ENCODE measurements around the gene WEE2. TPM values are rescaled to one million over a fixed set of nuclear protein-coding genes. Genes with fewer than 3 reads are reported as not detected.

Gene WEE2
- under 1 TPM; 0.07 to 0.36 (median 0.30) TPM for polyA plus RNA-seq (ENCODE audit: insufficient read length in 3 of 3)
- long read RNA-seq, donor 1 = 0 reads
- long read RNA-seq, donor 2 = 0 reads
- long read RNA-seq, donor 3 = 0 reads
- long read RNA-seq, donor 4 = 0 reads
- long read RNA-seq, donor 5 = 0 reads
- long read RNA-seq, donor 6 = 0 reads
- long read RNA-seq, donor 7 = 0 reads
- long read RNA-seq, donor 8 = 0 reads
- long read RNA-seq, donor 9 = 0 reads
- long read RNA-seq, donor 10 = 0 reads
- long read RNA-seq, donor 11 = 0 reads
- long read RNA-seq, donor 12 = 0 reads
- long read RNA-seq, donor 13 = 0 reads
- long read RNA-seq, donor 14 = 0 reads
- long read RNA-seq, donor 15 = 0 reads
- long read RNA-seq, donor 16 = 0 reads

DNA sequence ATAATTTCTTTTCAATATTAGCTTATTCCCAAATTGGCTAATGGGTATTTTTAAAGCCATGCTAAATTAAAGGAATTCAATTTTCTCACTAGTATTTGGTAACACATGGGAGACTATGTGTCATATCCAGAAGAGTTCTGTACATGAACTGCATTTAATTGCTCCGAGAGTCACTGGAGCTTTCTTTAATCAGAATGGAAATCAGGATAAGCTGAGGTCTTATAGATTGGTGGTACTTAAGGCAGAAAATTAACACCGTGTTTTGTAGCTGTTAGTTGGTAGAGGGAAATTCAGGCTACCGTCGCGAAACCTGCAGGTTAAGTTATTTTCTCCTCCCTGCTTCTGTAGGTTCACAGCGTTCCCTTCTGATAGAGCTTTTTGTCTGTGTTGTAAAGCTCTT, at the start of gene WEE2:
Gene WEE2, plus strand, starts transcription at position 3 of the 400 bp plus-strand sequence. CDS start 406 bp downstream, outside the sequence.
- DNase-seq = no peak

DNA sequence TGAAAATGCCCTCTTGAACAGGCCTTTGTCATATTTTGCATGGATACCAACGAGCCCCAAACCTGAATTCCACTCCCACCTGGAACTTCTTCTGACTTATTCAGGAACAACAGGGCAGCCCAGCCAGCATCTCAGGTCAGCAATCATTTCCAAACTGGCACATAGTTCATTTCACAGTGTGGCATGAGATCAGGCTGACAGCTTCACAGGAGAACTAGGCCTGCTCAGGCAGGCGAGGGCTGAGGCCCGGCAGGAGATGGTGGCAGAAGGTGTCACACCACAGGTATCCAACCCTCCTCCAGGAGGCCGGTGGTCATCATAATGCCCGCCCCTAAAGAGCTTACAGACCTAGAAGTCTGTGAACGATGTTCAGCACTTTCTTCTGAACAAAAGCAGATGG, 48.7 kb upstream of the WEE2 start:
- no peak for DNase-seq

- DNase-seq = no peak
These were observed 47.9 kb upstream of the WEE2 start for GRCh38 chr7:141660259-141660658.

DNA sequence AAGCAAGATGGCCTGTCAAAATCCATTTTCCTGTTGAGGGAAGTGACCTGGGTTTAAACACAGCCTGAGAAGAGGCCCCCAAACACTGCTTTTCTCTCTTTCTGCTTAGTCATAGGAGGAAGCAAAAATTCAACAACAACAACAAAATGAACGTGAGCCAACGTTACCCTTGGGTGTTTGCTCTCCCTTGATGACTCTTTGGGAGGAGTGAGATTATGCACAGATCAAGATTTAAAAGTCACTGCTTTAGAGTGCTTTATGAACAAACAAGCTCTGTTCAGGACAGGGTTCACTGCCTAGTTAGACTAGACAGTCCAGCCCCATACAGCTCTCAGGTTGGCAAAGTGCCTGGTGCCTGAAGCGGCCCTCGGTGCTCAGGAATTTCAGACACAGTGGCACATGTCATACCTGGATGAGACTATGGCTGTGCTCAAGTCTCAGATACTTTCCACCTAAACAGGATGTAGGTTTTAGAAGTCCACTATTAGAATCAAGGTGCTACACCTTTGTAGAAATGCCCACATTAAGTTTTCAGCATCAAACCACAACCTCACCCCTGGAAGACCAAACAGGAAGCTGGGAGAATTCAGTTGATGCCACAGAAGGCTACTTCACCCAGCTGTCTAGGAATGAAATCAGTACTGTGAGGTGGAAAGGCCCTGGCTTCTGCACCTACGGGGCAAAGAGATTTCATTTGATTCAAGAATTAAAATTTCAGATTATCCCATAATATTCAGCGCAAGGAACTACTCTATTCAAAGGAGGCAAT, 44.9 kb upstream of the WEE2 start:
- no peak for DNase-seq

DNA sequence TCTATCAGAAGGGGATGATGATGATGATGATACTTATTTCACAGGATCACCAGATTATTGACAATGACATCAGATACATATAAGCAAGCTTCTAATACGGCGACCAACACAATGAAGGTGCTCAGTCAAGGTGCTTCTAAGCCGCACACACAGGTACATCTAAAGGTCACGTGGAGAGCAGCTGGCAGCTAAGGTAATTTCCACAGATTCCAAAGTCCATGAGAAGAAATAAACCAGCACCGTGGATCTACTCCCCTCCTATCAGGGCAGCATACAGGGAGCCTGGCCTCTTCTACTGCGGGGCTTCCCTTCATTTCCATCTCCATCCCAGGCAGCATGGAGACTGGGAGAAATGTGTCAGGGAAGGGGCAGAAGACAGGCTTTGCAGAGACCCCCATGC, 43.7 kb upstream of the WEE2 start:
- no peak for DNase-seq

DNA sequence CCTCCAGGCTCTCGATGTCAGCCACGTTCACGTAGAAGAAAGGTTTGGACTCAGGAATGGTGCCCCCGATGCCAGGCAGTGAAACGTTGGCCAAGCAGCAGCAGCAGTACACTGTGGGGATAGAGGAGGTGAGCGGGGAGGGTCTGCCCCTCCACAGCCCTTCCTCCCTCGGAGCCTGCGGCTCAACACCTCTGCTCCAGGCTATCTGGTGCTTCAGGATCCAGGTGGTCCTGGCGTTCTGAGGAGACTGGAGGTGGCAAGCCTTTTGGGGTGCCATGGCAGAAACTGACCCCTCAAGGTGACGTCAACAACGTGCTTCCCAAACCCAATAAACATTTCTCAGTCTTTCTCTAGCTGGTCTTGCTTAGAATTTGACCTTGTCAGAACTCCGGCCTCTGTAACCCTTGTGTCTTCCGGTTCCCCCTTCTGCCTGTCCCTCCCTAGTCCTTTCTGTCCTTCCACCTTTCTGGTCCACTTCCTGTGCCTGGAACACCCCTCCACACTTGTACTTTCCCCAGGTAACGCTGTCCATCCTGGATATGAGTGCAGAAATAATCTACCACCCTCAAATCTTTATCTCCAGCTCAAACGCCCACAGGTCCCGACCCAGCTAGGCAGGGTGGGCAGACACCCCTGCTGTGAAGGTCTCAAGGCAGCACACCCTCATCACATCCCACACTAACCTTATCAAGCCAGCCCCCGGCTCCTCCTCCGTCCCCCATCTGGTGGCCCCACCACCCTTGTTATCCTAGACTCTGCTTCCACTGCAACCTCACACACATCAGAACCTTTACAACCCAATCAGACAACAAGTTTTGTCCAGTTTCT, 42.7 kb upstream of the WEE2 start:
- no peak for DNase-seq

GRCh38 chr7:141666071-141666470, 42.1 kb upstream of the WEE2 start:
- DNase-seq = no peak

- no peak for DNase-seq
These were observed 39.3 kb upstream of the WEE2 start for GRCh38 chr7:141668853-141669252.

- no peak for DNase-seq
These were observed 36.3 kb upstream of the WEE2 start for GRCh38 chr7:141671705-141672496.

- DNase-seq = no peak
These were observed 34.8 kb upstream of the WEE2 start for GRCh38 chr7:141673346-141673745.

DNA sequence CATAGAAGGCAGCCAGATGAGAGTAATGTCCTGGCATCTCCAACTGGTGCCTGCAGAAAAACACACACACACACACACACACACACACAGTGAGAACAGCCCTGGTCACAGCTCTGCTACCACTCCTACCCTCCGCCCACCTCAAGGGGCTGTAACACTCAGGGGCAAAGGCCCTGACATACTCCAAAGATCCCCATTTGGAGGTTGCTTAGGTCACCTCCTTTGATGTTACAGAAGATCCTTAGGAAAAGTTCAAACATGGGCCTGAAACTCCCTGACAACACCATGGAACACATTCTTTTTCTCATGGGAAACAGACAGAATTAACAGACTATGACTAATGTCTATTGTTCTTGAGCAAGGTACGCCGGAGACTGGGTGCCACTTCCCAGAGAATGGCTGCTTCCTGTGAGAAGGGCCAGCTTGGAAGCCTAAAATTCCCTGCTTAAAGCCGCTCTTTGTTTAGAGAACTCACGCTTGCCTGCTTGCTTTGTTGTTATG, 33.9 kb upstream of the WEE2 start:
- DNase-seq = peak; percentile 50

DNA sequence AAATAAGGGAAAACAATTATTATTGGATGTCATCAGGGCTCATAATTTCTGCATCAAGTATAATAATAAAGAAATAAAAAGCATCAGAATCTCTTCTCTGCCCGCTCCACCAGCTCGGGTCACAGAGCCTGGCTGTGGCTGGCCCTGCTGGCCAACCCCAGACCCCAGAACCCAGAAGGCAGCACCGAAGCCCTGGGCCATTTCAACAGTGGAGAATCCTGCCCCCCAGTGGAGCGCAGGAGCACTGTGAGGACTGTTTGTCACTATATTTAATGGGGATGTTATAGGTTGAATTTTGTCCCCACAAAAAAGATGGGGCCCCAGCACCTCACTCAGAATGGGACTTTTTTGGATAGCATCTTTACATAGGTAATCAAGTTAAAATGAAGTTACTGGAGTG, 33.5 kb upstream of the WEE2 start:
- no peak for DNase-seq

GRCh38 chr7:141675436-141676215, 32.5 kb upstream of the WEE2 start:
- DNase-seq = no peak

- DNase-seq = no peak
These were observed 31.5 kb upstream of the WEE2 start for GRCh38 chr7:141676618-141677017.

DNA sequence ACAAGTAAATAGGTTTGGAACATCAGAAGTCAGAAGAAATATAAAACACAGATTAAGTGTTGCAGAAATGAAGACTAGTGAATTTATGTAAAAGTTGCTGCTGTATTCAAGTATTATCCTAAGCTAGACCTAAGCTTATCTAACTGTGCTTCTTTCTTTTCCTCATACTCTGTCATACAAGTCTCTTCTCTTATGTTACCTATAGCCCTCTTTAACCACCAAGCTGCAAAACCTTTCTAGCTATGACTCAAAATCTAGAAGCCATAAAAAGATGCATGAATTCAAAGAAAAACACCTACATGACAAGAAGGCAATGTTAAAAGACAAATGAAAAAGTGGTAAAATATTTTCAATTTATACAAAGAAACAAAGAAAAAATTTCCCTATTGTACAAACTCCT, 29.1 kb upstream of the WEE2 start:
- DNase-seq = no peak

- no peak for DNase-seq
These were observed 22.7 kb upstream of the WEE2 start for GRCh38 chr7:141685285-141686023.

GRCh38 chr7:141686074-141686473, 22.1 kb upstream of the WEE2 start:
- DNase-seq = no peak

GRCh38 chr7:141686670-141687069, 21.5 kb upstream of the WEE2 start:
- DNase-seq = no peak

GRCh38 chr7:141688043-141688442, 20.1 kb upstream of the WEE2 start:
- DNase-seq = no peak
